HepG2 (cell line): ENCODE results near the gene APOC3. TPM values are rescaled to one million over a fixed set of nuclear protein-coding genes. Genes with fewer than 3 reads are reported as not detected.

Experiments
- CBX1 ChIP-seq: IDR thresholded peaks from one replicate; pipeline ENCODE4 v1.6.1; 2016; ENCODE audit warnings: antibody characterized with exemption, low read depth
- DDIT3 ChIP-seq: sonication (generic); formaldehyde crosslinking; IDR thresholded peaks from 2 replicates; pipeline ENCODE4 v1.4.0; 2020; ENCODE audit warnings: mild to moderate bottlenecking, missing genetic modification reagents
- FOXK1 ChIP-seq: sonication (generic); formaldehyde crosslinking; IDR thresholded peaks from 2 replicates; pipeline ENCODE4 v1.4.0; 2020; ENCODE audit warnings: low read depth, missing genetic modification reagents, borderline replicate concordance
- GABPA ChIP-seq, 2 experiments: IDR thresholded peaks; 2 replicates each; pipeline ENCODE4 v1.6.1; 2011 to 2016; ENCODE audit warnings: low read depth in 2 of 2, low read length in 1 of 2, missing biosample characterization in 1 of 2, missing genetic modification characterization in 1 of 2
- HMG20A ChIP-seq: IDR thresholded peaks from 2 replicates; pipeline ENCODE4 v1.6.1; 2016; ENCODE audit warnings: borderline replicate concordance
- IRF2 ChIP-seq: IDR thresholded peaks from 2 replicates; pipeline ENCODE4 v1.6.1; 2018; ENCODE audit warnings: missing genetic modification reagents, missing compliant biosample characterization
- JDP2 ChIP-seq: sonication (generic); formaldehyde crosslinking; IDR thresholded peaks from 2 replicates; pipeline ENCODE4 v1.8.1; 2022; ENCODE audit warnings: missing genetic modification reagents, borderline replicate concordance
- KDM4B ChIP-seq: sonication (generic); formaldehyde crosslinking; IDR thresholded peaks from 2 replicates; pipeline ENCODE4 v1.4.0; 2020; ENCODE audit warnings: missing genetic modification reagents
- MEIS2 ChIP-seq: sonication (generic); formaldehyde crosslinking; IDR thresholded peaks from 2 replicates; pipeline ENCODE4 v1.9.0; 2021; ENCODE audit warnings: mild to moderate bottlenecking, missing genetic modification reagents
- NKX3-1 ChIP-seq: sonication (generic); formaldehyde crosslinking; IDR thresholded peaks from 2 replicates; pipeline ENCODE4 v1.5.0; 2020; ENCODE audit warnings: missing genetic modification reagents
- NRL ChIP-seq: sonication (generic); formaldehyde crosslinking; IDR thresholded peaks from 2 replicates; pipeline ENCODE4 v1.5.0; 2020; ENCODE audit warnings: missing genetic modification reagents, mild to moderate bottlenecking, moderate library complexity, borderline replicate concordance
- PCBP2 ChIP-seq: fragments of 200-400 bp; formaldehyde crosslinking; optimal IDR thresholded peaks from 2 replicates; pipeline ENCODE3; 2018; ENCODE audit warnings: low read length, low read depth; ENCODE audit not compliant: poor library complexity, severe bottlenecking
- PHB2 ChIP-seq: fragments of 450-650 bp; IDR thresholded peaks from 2 replicates; pipeline ENCODE4 v1.6.1; 2018; ENCODE audit not compliant: partially characterized antibody
- SALL1 ChIP-seq: sonication (generic); formaldehyde crosslinking; IDR thresholded peaks from 2 replicates; pipeline ENCODE4 v1.8.0; 2022; ENCODE audit warnings: mild to moderate bottlenecking, missing genetic modification reagents
- SNAPC2 ChIP-seq: sonication (generic); formaldehyde crosslinking; IDR thresholded peaks from 2 replicates; pipeline ENCODE4 v1.8.1; 2022; ENCODE audit warnings: mild to moderate bottlenecking, missing genetic modification reagents
- TAF1 ChIP-seq: sonication (generic); formaldehyde crosslinking; IDR thresholded peaks from 2 replicates; pipeline ENCODE4 v1.4.0; 2020; ENCODE audit warnings: missing genetic modification reagents
- TFDP2 ChIP-seq: sonication (generic); formaldehyde crosslinking; IDR thresholded peaks from 2 replicates; pipeline ENCODE4 v1.4.0; 2020; ENCODE audit warnings: missing genetic modification reagents
- TFE3 ChIP-seq: IDR thresholded peaks from 2 replicates; pipeline ENCODE4 v1.6.1; 2016
- ZBTB8A ChIP-seq: sonication (generic); formaldehyde crosslinking; IDR thresholded peaks from 2 replicates; pipeline ENCODE4 v1.4.0; 2020; ENCODE audit warnings: mild to moderate bottlenecking, low read depth, missing genetic modification reagents, borderline replicate concordance
- ZMAT5 ChIP-seq: sonication (generic); formaldehyde crosslinking; IDR thresholded peaks from 2 replicates; pipeline ENCODE4 v1.5.0; 2020; ENCODE audit warnings: mild to moderate bottlenecking, low read depth, missing genetic modification reagents, borderline replicate concordance
- ZNF205 ChIP-seq: IDR thresholded peaks from 2 replicates; pipeline ENCODE4 v1.6.1; 2018; ENCODE audit warnings: missing biosample characterization, missing genetic modification reagents
- ZNF275 ChIP-seq: sonication (generic); formaldehyde crosslinking; IDR thresholded peaks from 2 replicates; pipeline ENCODE4 v1.8.0; 2022; ENCODE audit warnings: missing genetic modification reagents, mild to moderate bottlenecking, inconsistent platforms, borderline replicate concordance
- ZNF816 ChIP-seq: sonication (generic); formaldehyde crosslinking; IDR thresholded peaks from 2 replicates; pipeline ENCODE4 v1.8.0; 2022; ENCODE audit warnings: missing genetic modification reagents, mild to moderate bottlenecking, borderline replicate concordance
- ZSCAN25 ChIP-seq: sonication (generic); formaldehyde crosslinking; IDR thresholded peaks from 2 replicates; pipeline ENCODE4 v1.8.0; 2022; ENCODE audit warnings: mild to moderate bottlenecking, missing genetic modification reagents
- polyA plus RNA-seq, 8 experiments: library from polyadenylated mRNA; depleted of rRNA in 3 of 8; stranded (reverse) in 7 of 8; unstranded in 1 of 8; fragments of >200 nt; fragmentation: Illumina TruSeq in 4 of 8; extraction: Trizol in 4 of 8; gene quantifications; 2 replicates each; pipeline versions ENCODE4 v1.2.1 to v1.2.3, GENCODE V29; 2011 to 2016; ENCODE audit warnings: low read depth in 4 of 8, missing spikeins in 1 of 8, mixed read lengths in 1 of 8; ENCODE audit not compliant: insufficient read depth in 1 of 8
- total RNA-seq, 5 experiments: library from RNA; depleted of rRNA; stranded (reverse); fragments of >200 nt; fragmentation: Illumina TruSeq; extraction: Trizol; gene quantifications; 2 replicates each; pipeline ENCODE4 v1.2.3, GENCODE V29; 2016; ENCODE audit warnings: low read depth in 1 of 5

Gene APOC3
- total and polyA plus RNA-seq, 2 of the 13 experiments (the other 11 are each of a cell fraction or from before 2014, with no cell fraction given), result 314 to 687 TPM

GRCh38 chr11:116832350-116833290 is 2.9 kb downstream of the APOC3 start (continued):
- TF ChIP-seq FOXK1 (CRISPR knock-in tag), result peak; percentile 93; the same call in 1 of the 2 replicates
- peak; percentile 90; the same call in 1 of the 2 replicates for TF ChIP-seq ZNF205
- peak; percentile 98 for TF ChIP-seq HMG20A
- TF ChIP-seq TFDP2, result 0 out of 2 replicates have a peak, but pooled peaks have one; percentile 19
- TF ChIP-seq TAF1, result peak; percentile 46; the same call in 1 of the 2 replicates
- peak; percentile 94; the same call in 1 of the 2 replicates for TF ChIP-seq KDM4B (CRISPR knock-in tag)
- no peak for TF ChIP-seq GABPA (IDR thresholded peaks at IDR 0.05; ENCODE audit: low read depth, low read length)
- TF ChIP-seq GABPA (CRISPR knock-in tag; IDR thresholded peaks at IDR 0.05; ENCODE audit: low read depth), result no peak
- peak; percentile 96 for TF ChIP-seq IRF2 (CRISPR knock-in tag)
- no peak for TF ChIP-seq PCBP2
- no peak for TF ChIP-seq SNAPC2 (CRISPR knock-in tag)
- no peak for TF ChIP-seq ZBTB8A (CRISPR knock-in tag)
- peak; percentile 90 for TF ChIP-seq TFE3 (CRISPR knock-in tag)
- peak; percentile 73 for TF ChIP-seq CBX1
- TF ChIP-seq PHB2, result no peak
- TF ChIP-seq ZNF816, result peak; percentile 42; the same call in 1 of the 2 replicates
- TF ChIP-seq ZMAT5 (CRISPR knock-in tag), result no peak
- TF ChIP-seq ZNF275 (CRISPR knock-in tag), result peak; percentile 88; the same call in 1 of the 2 replicates
- TF ChIP-seq NRL, result 0 out of 2 replicates have a peak, but pooled peaks have one; percentile 43
- peak; percentile 98 for TF ChIP-seq SALL1 (CRISPR knock-in tag)
- TF ChIP-seq ZSCAN25, result peak; percentile 98
- peak; percentile 55; the same call in 1 of the 2 replicates for TF ChIP-seq JDP2 (CRISPR knock-in tag)
- TF ChIP-seq DDIT3 (CRISPR knock-in tag), result no peak
- TF ChIP-seq NKX3-1 (CRISPR knock-in tag), result no peak
- peak; percentile 99 for TF ChIP-seq MEIS2 (CRISPR knock-in tag)
